Measurements from ENCODE around the gene CAMKMT.

GRCh38 chr2:44822174-44822573 is 460.4 kb downstream of the CAMKMT start:
- TF ChIP-seq, protein P1, sequence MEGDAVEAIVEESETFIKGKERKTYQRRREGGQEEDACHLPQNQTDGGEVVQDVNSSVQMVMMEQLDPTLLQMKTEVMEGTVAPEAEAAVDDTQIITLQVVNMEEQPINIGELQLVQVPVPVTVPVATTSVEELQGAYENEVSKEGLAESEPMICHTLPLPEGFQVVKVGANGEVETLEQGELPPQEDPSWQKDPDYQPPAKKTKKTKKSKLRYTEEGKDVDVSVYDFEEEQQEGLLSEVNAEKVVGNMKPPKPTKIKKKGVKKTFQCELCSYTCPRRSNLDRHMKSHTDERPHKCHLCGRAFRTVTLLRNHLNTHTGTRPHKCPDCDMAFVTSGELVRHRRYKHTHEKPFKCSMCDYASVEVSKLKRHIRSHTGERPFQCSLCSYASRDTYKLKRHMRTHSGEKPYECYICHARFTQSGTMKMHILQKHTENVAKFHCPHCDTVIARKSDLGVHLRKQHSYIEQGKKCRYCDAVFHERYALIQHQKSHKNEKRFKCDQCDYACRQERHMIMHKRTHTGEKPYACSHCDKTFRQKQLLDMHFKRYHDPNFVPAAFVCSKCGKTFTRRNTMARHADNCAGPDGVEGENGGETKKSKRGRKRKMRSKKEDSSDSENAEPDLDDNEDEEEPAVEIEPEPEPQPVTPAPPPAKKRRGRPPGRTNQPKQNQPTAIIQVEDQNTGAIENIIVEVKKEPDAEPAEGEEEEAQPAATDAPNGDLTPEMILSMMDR (IDR thresholded peaks at IDR 0.05 in 4 of 5, conservative IDR thresholded peaks at IDR 0.05 in 1 of 5), result no peak
- no peak for TF ChIP-seq POLR2A (IDR thresholded peaks at IDR 0.05)

Data from gastrocnemius medialis (tissue), 4 donors.